Measurements from ENCODE around the gene NMNAT3.

DNA sequence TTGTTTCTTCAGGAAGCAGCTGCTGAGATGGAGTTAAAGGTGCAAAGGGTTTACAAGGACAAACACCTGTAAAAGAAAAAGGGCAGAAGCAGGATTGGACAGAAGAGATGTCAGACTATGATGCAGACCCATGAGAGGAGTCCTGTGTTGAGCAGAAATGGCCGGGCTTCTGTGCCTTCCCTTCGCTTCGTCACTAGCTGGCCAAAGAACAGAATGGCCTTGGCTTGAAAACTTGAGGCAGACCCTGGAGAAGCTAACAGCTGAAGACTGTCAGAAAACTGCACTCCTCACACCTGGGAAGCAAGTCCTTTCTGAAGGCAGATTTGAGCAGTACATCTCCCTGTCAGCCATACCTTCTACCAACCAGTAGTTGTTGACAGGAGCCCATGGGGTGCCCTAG, 8.4 kb upstream of the NMNAT3 start:
- TF ChIP-seq, protein P1, sequence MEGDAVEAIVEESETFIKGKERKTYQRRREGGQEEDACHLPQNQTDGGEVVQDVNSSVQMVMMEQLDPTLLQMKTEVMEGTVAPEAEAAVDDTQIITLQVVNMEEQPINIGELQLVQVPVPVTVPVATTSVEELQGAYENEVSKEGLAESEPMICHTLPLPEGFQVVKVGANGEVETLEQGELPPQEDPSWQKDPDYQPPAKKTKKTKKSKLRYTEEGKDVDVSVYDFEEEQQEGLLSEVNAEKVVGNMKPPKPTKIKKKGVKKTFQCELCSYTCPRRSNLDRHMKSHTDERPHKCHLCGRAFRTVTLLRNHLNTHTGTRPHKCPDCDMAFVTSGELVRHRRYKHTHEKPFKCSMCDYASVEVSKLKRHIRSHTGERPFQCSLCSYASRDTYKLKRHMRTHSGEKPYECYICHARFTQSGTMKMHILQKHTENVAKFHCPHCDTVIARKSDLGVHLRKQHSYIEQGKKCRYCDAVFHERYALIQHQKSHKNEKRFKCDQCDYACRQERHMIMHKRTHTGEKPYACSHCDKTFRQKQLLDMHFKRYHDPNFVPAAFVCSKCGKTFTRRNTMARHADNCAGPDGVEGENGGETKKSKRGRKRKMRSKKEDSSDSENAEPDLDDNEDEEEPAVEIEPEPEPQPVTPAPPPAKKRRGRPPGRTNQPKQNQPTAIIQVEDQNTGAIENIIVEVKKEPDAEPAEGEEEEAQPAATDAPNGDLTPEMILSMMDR (IDR thresholded peaks at IDR 0.05), result no peak
- TF ChIP-seq, protein P2, sequence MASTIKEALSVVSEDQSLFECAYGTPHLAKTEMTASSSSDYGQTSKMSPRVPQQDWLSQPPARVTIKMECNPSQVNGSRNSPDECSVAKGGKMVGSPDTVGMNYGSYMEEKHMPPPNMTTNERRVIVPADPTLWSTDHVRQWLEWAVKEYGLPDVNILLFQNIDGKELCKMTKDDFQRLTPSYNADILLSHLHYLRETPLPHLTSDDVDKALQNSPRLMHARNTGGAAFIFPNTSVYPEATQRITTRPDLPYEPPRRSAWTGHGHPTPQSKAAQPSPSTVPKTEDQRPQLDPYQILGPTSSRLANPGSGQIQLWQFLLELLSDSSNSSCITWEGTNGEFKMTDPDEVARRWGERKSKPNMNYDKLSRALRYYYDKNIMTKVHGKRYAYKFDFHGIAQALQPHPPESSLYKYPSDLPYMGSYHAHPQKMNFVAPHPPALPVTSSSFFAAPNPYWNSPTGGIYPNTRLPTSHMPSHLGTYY (CRISPR knock-in tag; IDR thresholded peaks at IDR 0.05), result no peak
- TF ChIP-seq ZNF423 (CRISPR knock-in tag; IDR thresholded peaks at IDR 0.05), result no peak
- TF ChIP-seq, protein P3, sequence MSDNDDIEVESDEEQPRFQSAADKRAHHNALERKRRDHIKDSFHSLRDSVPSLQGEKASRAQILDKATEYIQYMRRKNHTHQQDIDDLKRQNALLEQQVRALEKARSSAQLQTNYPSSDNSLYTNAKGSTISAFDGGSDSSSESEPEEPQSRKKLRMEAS (CRISPR knock-in tag; IDR thresholded peaks at IDR 0.05), result no peak
- TF ChIP-seq, protein P4, sequence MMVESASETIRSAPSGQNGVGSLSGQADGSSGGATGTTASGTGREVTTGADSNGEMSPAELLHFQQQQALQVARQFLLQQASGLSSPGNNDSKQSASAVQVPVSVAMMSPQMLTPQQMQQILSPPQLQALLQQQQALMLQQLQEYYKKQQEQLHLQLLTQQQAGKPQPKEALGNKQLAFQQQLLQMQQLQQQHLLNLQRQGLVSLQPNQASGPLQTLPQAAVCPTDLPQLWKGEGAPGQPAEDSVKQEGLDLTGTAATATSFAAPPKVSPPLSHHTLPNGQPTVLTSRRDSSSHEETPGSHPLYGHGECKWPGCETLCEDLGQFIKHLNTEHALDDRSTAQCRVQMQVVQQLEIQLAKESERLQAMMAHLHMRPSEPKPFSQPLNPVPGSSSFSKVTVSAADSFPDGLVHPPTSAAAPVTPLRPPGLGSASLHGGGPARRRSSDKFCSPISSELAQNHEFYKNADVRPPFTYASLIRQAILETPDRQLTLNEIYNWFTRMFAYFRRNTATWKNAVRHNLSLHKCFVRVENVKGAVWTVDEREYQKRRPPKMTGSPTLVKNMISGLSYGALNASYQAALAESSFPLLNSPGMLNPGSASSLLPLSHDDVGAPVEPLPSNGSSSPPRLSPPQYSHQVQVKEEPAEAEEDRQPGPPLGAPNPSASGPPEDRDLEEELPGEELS (CRISPR knock-in tag; IDR thresholded peaks at IDR 0.05), result no peak
- TF ChIP-seq, protein P5, sequence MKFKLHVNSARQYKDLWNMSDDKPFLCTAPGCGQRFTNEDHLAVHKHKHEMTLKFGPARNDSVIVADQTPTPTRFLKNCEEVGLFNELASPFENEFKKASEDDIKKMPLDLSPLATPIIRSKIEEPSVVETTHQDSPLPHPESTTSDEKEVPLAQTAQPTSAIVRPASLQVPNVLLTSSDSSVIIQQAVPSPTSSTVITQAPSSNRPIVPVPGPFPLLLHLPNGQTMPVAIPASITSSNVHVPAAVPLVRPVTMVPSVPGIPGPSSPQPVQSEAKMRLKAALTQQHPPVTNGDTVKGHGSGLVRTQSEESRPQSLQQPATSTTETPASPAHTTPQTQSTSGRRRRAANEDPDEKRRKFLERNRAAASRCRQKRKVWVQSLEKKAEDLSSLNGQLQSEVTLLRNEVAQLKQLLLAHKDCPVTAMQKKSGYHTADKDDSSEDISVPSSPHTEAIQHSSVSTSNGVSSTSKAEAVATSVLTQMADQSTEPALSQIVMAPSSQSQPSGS (CRISPR knock-in tag; IDR thresholded peaks at IDR 0.05; ENCODE audit: borderline replicate concordance, low read depth), result no peak

Data from WTC11 (cell line).